Activated CD8-positive, alpha-beta T cell treated with anti-CD3 and anti-CD28 coated beads for 36 hours (primary cell): ENCODE results near the gene TACR1. TPM values are rescaled to one million over a fixed set of nuclear protein-coding genes. Genes with fewer than 3 reads are reported as not detected.
"Not testable (repeated sequence)": the region's sequence is repeated elsewhere in the genome, so short reads cannot be mapped to it uniquely, and the experiment has no call there.

Source experiments
- ATAC-seq: fragments of 200-7000 bp; cut with Tn5 transposase; one replicate; pipeline ENCODE4 v1.10.0; 2021; ENCODE audit warnings: mild to moderate bottlenecking, moderate library complexity
- CTCF ChIA-PET: fragments of 350-600 bp; sonication (Branson Sonifier 250); formaldehyde crosslinking; loops from one replicate; lab custom pipeline; 2021; ENCODE audit warnings: antibody characterized with exemption; lab: Charles Lee
- POLR2A ChIA-PET: fragments of 350-600 bp; sonication (Branson Sonifier 250); formaldehyde crosslinking; loops from one replicate; lab custom pipeline; 2021; ENCODE audit warnings: antibody characterized with exemption; lab: Charles Lee
- DNase-seq: peaks from one replicate; pipeline ENCODE4 v3.0.0-alpha.2; 2020
- H3K27ac Mint-ChIP-seq: one replicate; pipeline ENCODE4 v1.8.0; 2021; ENCODE audit warnings: mild to moderate bottlenecking, mixed read lengths
- H3K27me3 Mint-ChIP-seq: one replicate; pipeline ENCODE4 v1.8.0; 2021; ENCODE audit warnings: mixed read lengths
- H3K36me3 Mint-ChIP-seq: one replicate; pipeline ENCODE4 v1.8.0; 2021; ENCODE audit warnings: low read depth, mixed read lengths
- H3K4me1 Mint-ChIP-seq: one replicate; pipeline ENCODE4 v1.8.0; 2021; ENCODE audit warnings: low read depth, mixed read lengths
- H3K4me3 Mint-ChIP-seq: one replicate; pipeline ENCODE4 v1.8.0; 2021; ENCODE audit warnings: mild to moderate bottlenecking, moderate library complexity, mixed read lengths
- H3K9me3 Mint-ChIP-seq: one replicate; pipeline ENCODE4 v1.8.0; 2021; ENCODE audit warnings: mixed read lengths
- CTCF ChIP-seq: fragments of 200-600 bp; IDR thresholded peaks from one replicate; pipeline ENCODE4 v1.8.0; 2022; ENCODE audit warnings: antibody characterized with exemption, mild to moderate bottlenecking
- intact Hi-C: fragments of 100-400 bp; cut with micrococcal nuclease; formaldehyde crosslinking; loops from one replicate; pipeline ENCODE4 v1.10.0; 2022
- total RNA-seq, 2 experiments: library from RNA; stranded (reverse); gene quantifications; one replicate each; pipeline ENCODE4 v1.2.3, GENCODE V29; 2021

TACR1 gene
- total RNA-seq, 2 experiments from 2014 or later: not detected

- no peaks in the 10 kb centered on the region for H3K27me3 Mint-ChIP-seq
- TF ChIP-seq CTCF: peak; percentile 80
- intact Hi-C loops: loop anchor here (5.0 kb wide), 1 partner anchor 342 kb away; no protein-coding TSS in a partner anchor
- ChIA-PET CTCF (interaction anchor here (0.7 to 5.7 kb wide), 25 partner anchors 10 to 800 kb away, joined by 3 to 29 read pairs (median 3); no protein-coding TSS in a partner anchor), POLR2A (no interaction called here)
- H3K9me3 Mint-ChIP-seq: peaks cover 2% of the 10 kb centered on the region
- no peaks in the 10 kb centered on the region for H3K4me1 Mint-ChIP-seq
- ATAC-seq (peak; percentile 64), DNase-seq (peak; percentile 66)
- H3K36me3 Mint-ChIP-seq: peaks cover 3% of the 10 kb centered on the region
- no peak overlapping the region for H3K4me3 Mint-ChIP-seq
- no peak overlapping the region for H3K27ac Mint-ChIP-seq
These were observed 134.5 kb downstream of the TACR1 start for GRCh38 chr2:75064691-75065396.

GRCh38 chr2:75063906-75064305 lies 135.4 kb downstream of the TACR1 start:
- H3K9me3 Mint-ChIP-seq: peaks cover under 1% of the 10 kb centered on the region
- CTCF ChIA-PET: interaction anchor here (0.7 to 5.7 kb wide), 21 partner anchors 11 to 801 kb away, joined by 3 to 29 read pairs (median 3); no protein-coding TSS in a partner anchor
- no peak overlapping the region for H3K4me3 Mint-ChIP-seq
- DNase-seq (no peak), ATAC-seq (no peak)
- intact Hi-C loops: loop anchor here (5.0 kb wide), 1 partner anchor 343 kb away; no protein-coding TSS in a partner anchor
- TF ChIP-seq CTCF: no peak
- H3K4me1 Mint-ChIP-seq: no peaks in the 10 kb centered on the region
- no peak overlapping the region for H3K27ac Mint-ChIP-seq
- H3K36me3 Mint-ChIP-seq: no peaks in the 10 kb centered on the region
- H3K27me3 Mint-ChIP-seq: no peaks in the 10 kb centered on the region
- POLR2A ChIA-PET: interaction anchor here (0.7 kb wide), 1 partner anchor 425 kb away, joined by 3 read pairs; no protein-coding TSS in a partner anchor

GRCh38 chr2:75058427-75058826 lies 140.9 kb downstream of the TACR1 start:
- CTCF ChIA-PET: interaction anchor here (0.9 kb wide), 1 partner anchor 140 kb away, joined by 4 read pairs; no protein-coding TSS in a partner anchor
- no peaks in the 10 kb centered on the region for H3K4me1 Mint-ChIP-seq
- POLR2A ChIA-PET: no interaction called here
- DNase-seq (no peak), ATAC-seq (no peak)
- H3K36me3 Mint-ChIP-seq: no peaks in the 10 kb centered on the region
- no peak overlapping the region for H3K27ac Mint-ChIP-seq
- intact Hi-C loops: loop anchor here (10.0 kb wide), 1 partner anchor 134 kb away; no protein-coding TSS in a partner anchor
- no peak for TF ChIP-seq CTCF
- H3K9me3 Mint-ChIP-seq: no peaks in the 10 kb centered on the region
- H3K4me3 Mint-ChIP-seq: no peak overlapping the region
- no peaks in the 10 kb centered on the region for H3K27me3 Mint-ChIP-seq

- H3K27me3 Mint-ChIP-seq, H3K4me1 Mint-ChIP-seq, H3K36me3 Mint-ChIP-seq, H3K27ac Mint-ChIP-seq, CTCF ChIA-PET, DNase-seq, H3K4me3 Mint-ChIP-seq, ATAC-seq, H3K9me3 Mint-ChIP-seq: not testable (repeated sequence)
- intact Hi-C loops: loop anchor here (10.0 kb wide), 1 partner anchor 132 kb away; no protein-coding TSS in a partner anchor
- POLR2A ChIA-PET: interaction anchor here (1.1 kb wide), 1 partner anchor 118 kb away, joined by 4 read pairs; no protein-coding TSS in a partner anchor
These were observed 142.2 kb downstream of the TACR1 start for GRCh38 chr2:75057150-75057549.

- no peak overlapping the region for H3K4me3 Mint-ChIP-seq
- ATAC-seq (no peak), DNase-seq (no peak)
- H3K27ac Mint-ChIP-seq: no peak overlapping the region
- TF ChIP-seq CTCF: no peak
- no peaks in the 10 kb centered on the region for H3K27me3 Mint-ChIP-seq
- H3K9me3 Mint-ChIP-seq: no peaks in the 10 kb centered on the region
- no peaks in the 10 kb centered on the region for H3K36me3 Mint-ChIP-seq
- H3K4me1 Mint-ChIP-seq: no peaks in the 10 kb centered on the region
- ChIA-PET CTCF (interaction anchor here (0.7 kb wide), 1 partner anchor 44 kb away, joined by 3 read pairs; no protein-coding TSS in a partner anchor), POLR2A (no interaction called here)
- intact Hi-C loops: loop anchor here (10.0 kb wide), 1 partner anchor 131 kb away; no protein-coding TSS in a partner anchor
These were observed 143.3 kb downstream of the TACR1 start for GRCh38 chr2:75055820-75056675.
